Heart right ventricle (tissue), 16 donors: ENCODE data around the gene GARIN6. TPM values are rescaled to one million over a fixed set of nuclear protein-coding genes. Genes with fewer than 3 reads are reported as not detected.

Experiments used
- ATAC-seq, 8 donors: fragments of 200-7000 bp; cut with Tn5 transposase; one replicate each; pipeline ENCODE4 v1.9.1; 2020; ENCODE audit warnings: mild to moderate bottlenecking in 8 of 8, moderate library complexity in 8 of 8, moderate number of reproducible peaks in 1 of 8
- DNase-seq, 2 donors: peaks; one replicate each; pipeline ENCODE4 v3.0.0-alpha.2; 2020
- H3K27ac ChIP-seq, 10 donors: fragments of 200-600 bp; sonication (generic) in 2 of 10; one replicate each; pipeline versions ENCODE4 v1.5.0 to v1.8.0; 2020 to 2022; ENCODE audit warnings: mild to moderate bottlenecking in 3 of 10
- H3K27me3 ChIP-seq, 7 donors: fragments of 200-600 bp; one replicate each; pipeline ENCODE4 v1.8.0; 2021 to 2022; ENCODE audit warnings: mild to moderate bottlenecking in 2 of 7
- H3K36me3 ChIP-seq, 9 donors: fragments of 200-600 bp; sonication (generic) in 1 of 9; one replicate each; pipeline versions ENCODE4 v1.5.0 to v1.8.0; 2020 to 2022; ENCODE audit warnings: mild to moderate bottlenecking in 2 of 9
- H3K4me1 ChIP-seq, 9 donors: fragments of 200-600 bp; sonication (generic) in 1 of 9; one replicate each; pipeline versions ENCODE4 v1.5.0 to v1.8.0; 2020 to 2022; ENCODE audit warnings: mild to moderate bottlenecking in 4 of 9
- H3K4me3 ChIP-seq, 10 donors: fragments of 200-600 bp; sonication (generic) in 2 of 10; one replicate each; pipeline versions ENCODE4 v1.5.0 to v1.8.0; 2020 to 2022; ENCODE audit warnings: mild to moderate bottlenecking in 7 of 10, moderate library complexity in 2 of 10
- H3K9me3 ChIP-seq, 11 donors: fragments of 200-600 bp in 10 of 11; sonication (generic) in 2 of 11; one replicate each; pipeline versions ENCODE4 v1.5.0 to v1.8.0; 2013 to 2022; ENCODE audit warnings: mild to moderate bottlenecking in 2 of 11, control low read depth in 1 of 11, moderate library complexity in 1 of 11
- CTCF ChIP-seq, 9 donors: fragments of 200-600 bp; sonication (generic) in 2 of 9; IDR thresholded peaks; one replicate each; pipeline versions ENCODE4 v1.5.0 to v1.8.0; 2021 to 2022; ENCODE audit warnings: antibody characterized with exemption in 9 of 9, mild to moderate bottlenecking in 5 of 9, moderate library complexity in 1 of 9
- WGBS, 2 donors: extraction: QIAGEN DNeasy Blood & Tissue Kit; methylation state at CpG; one replicate each; pipeline ENCODE4 v1.1.7; 2013; ENCODE audit warnings: inconsistent platforms in 1 of 2; 5-methylcytosine and 5-hydroxymethylcytosine counted together
- intact Hi-C, 10 donors: fragments of 100-400 bp; cut with DNase I; formaldehyde crosslinking; loops; one replicate each; pipeline versions ENCODE4 v1.11.1 to v1.14.2; 2022
- long read RNA-seq, 3 donors: library from polyadenylated mRNA; unstranded; transcript quantifications; one replicate each; pipeline ENCODE4 v2.0.0, GENCODE V29; 2020 to 2021
- polyA plus RNA-seq, 2 donors: library from polyadenylated mRNA; stranded (reverse); fragments of 200-250 nt; gene quantifications; one replicate each; pipeline ENCODE4 v1.2.3, GENCODE V29; 2013
- total RNA-seq, 10 donors: library from RNA; stranded (reverse); fragmentation: NEBNext Ultra II Directional in 3 of 10; extraction: Animal tissue kit (Norgen Biotek cat#: 25700) in 3 of 10; gene quantifications; one replicate each; pipeline versions ENCODE4 v1.2.1 to v1.2.4, GENCODE V29; 2021 to 2023
- donor health status: Arrhythmogenic right ventricular cardiomyopathy.
- donor health status: ischemic (EF 13 %, LVEDD 7.1; RV severe dilation, severe dysfunction).
- donor health status: healthy with polysubstance abuse.
- donor health status: DM: no; HTN: yes; CAD: no.
- donor health status: DM: no; HTN: no; CAD: no.
- donor health status: ischemic (EF 25% LVEDD 6.9; RV normal size, moderate dysfunction).
- donor health status: ischemic (EF 25% LVEDD 5.7; RV mildly dilated, moderate dysfunction).
- donor health status: healthy.
- donor health status: DM: yes; HTN: yes; CAD: no.
- donor health status: Ischemic cardiomyopathy.
- donor health status: ischemic (EF 35%, LVEDD 5.7; RV mildly dilated, moderate dysfunction).
- donor health status: nonischemic (EF 11% LVEDD 7.7; RV severe dilation, severe dysfunction).
- donor health status: DM: yes; HTN: yes; CAD: no.
- donor health status: PGD.
- donor health status: ischemic (EF 29% LVEDD 5.4; RV normal size, mild dysfunction).
- donor health status: nonischemic (EF 23%, LVEDD 6.1; RV moderate dilation, normal function).

Gene GARIN6
- total RNA-seq (not detected), polyA plus RNA-seq (not detected)
- long read RNA-seq, donor 1, result 0 reads
- long read RNA-seq, donor 2, result 0 reads
- long read RNA-seq, donor 3, result 0 reads

- DNase-seq (no peak), ATAC-seq (no peak)
- no peaks in the 10 kb centered on the region for H3K36me3 ChIP-seq
- TF ChIP-seq CTCF (IDR thresholded peaks at IDR 0.05), result no peak
- H3K27me3 ChIP-seq, result no peaks in the 10 kb centered on the region
- no peaks in the 10 kb centered on the region for H3K4me1 ChIP-seq
- H3K4me3 ChIP-seq, result no peak within 1 kb of the TSS
- no peak within 1 kb of the TSS for H3K27ac ChIP-seq
- intact Hi-C loops, result no loop called here
- WGBS, 2 donors, result 76 to 77% methylated on average over 4 of the region's 4 CpGs
- peaks cover 0 to 6% (median 0%) of the 10 kb centered on the region in 11 donors for H3K9me3 ChIP-seq
These were observed at the start of gene GARIN6 for GRCh38 chr12:99647453-99647852. Gene GARIN6, plus strand, starts transcription at chr12:99647753. Its CDS starts 422 bp downstream, at chr12:99648175.

DNA sequence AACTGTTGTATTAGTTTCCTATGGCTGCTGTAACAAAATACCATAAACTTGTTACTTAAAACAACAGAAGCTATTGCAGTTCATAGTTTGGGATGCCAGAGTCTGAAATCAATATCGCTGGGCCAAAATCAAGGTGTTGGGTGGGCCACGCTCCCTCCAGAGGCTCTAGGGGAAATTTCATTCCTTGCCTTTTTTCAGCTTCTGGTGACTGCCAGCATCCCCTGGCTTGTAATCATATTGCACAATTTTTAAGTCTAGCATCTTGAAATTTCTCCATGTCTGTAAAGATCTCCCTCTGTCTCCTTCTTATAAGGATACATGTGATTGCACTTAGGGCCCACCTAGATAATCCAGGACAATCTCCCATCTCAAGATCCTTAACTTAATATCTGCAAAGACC is 48.8 kb upstream of the GARIN6 start:
- intact Hi-C loops, result no loop called here
- Histone ChIP-seq H3K9me3 (peaks cover 0 to 9% (median 0%) of the 10 kb centered on the region in 11 donors), H3K27me3 (no peaks in the 10 kb centered on the region), H3K4me1 (no peaks in the 10 kb centered on the region), H3K36me3 (no peaks in the 10 kb centered on the region), H3K27ac (no peak overlapping the region), H3K4me3 (no peak overlapping the region)
- DNase-seq (no peak), ATAC-seq (no peak)
- WGBS, 2 donors, result 86 to 93% methylated on average over 2 of the region's 2 CpGs
- TF ChIP-seq CTCF (IDR thresholded peaks at IDR 0.05), result no peak

DNA sequence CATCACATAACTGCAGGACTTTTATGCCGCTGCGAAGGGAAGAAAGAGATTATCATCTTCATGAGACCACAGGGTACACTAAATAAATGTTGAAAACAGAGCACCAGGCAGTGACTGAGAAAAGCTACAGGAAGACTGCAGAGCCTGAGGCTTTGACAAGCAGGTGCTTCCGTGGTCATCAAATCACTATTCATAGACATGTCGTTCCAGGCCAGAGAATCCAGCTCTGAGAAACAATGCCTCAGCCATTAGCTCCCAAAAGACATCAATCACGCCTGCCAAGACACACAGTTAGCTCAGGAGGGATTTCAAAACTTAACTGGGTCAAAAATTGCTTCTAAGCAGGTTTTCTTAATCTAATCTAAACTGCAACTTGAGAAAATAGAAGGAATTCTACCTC is 47.2 kb upstream of the GARIN6 start:
- intact Hi-C loops, result loop anchor here in 1 of 10 donors (2.0 kb wide), 1 partner anchor 68 kb away; no protein-coding TSS in a partner anchor

GRCh38 chr12:99609455-99610181 is 37.9 kb upstream of the GARIN6 start:
- Histone ChIP-seq H3K4me3 (no peak overlapping the region), H3K36me3 (no peaks in the 10 kb centered on the region), H3K9me3 (no peaks in the 10 kb centered on the region), H3K27me3 (no peaks in the 10 kb centered on the region), H3K27ac (no peak overlapping the region), H3K4me1 (no peaks in the 10 kb centered on the region)
- WGBS, 2 donors, result 53 to 55% methylated on average over 7 of the region's 7 CpGs
- ATAC-seq, result no peak
- intact Hi-C loops, result no loop called here
- no peak for DNase-seq
- no peak for TF ChIP-seq CTCF (IDR thresholded peaks at IDR 0.05)

More for the DNA sequence above, 47.2 kb upstream of the GARIN6 start:
- TF ChIP-seq CTCF (IDR thresholded peaks at IDR 0.05), result no peak
- H3K4me3 ChIP-seq, result no peak overlapping the region
- 62 to 69% methylated on average over 5 of the region's 5 CpGs for WGBS, 2 donors
- no peak overlapping the region for H3K27ac ChIP-seq
- no peaks in the 10 kb centered on the region for H3K27me3 ChIP-seq
- no peaks in the 10 kb centered on the region for H3K36me3 ChIP-seq
- ATAC-seq (no peak), DNase-seq (no peak)
- peaks cover 0 to 9% (median 0%) of the 10 kb centered on the region in 11 donors for H3K9me3 ChIP-seq
- H3K4me1 ChIP-seq, result no peaks in the 10 kb centered on the region
